NCI-H146 treated with DMSO at 0.1 percent for 48 hours (cell line): ENCODE results near the gene EXD2.
"Not testable (repeated sequence)": the region's sequence is repeated elsewhere in the genome, so short reads cannot be mapped to it uniquely, and the experiment has no call there.

Experiments used
- DNase-seq: peaks from one replicate; lab custom pipeline; 2025; ENCODE audit not compliant: unreplicated experiment; lab: John Stamatoyannopoulos, UW

EXD2 gene

GRCh38 chr14:69190191-69190590 is 1.1 kb upstream of the EXD2 start:
- no peak for DNase-seq

- DNase-seq = no peak
Observed at GRCh38 chr14:69193721-69194120, 2.4 kb downstream of the EXD2 start.

DNA sequence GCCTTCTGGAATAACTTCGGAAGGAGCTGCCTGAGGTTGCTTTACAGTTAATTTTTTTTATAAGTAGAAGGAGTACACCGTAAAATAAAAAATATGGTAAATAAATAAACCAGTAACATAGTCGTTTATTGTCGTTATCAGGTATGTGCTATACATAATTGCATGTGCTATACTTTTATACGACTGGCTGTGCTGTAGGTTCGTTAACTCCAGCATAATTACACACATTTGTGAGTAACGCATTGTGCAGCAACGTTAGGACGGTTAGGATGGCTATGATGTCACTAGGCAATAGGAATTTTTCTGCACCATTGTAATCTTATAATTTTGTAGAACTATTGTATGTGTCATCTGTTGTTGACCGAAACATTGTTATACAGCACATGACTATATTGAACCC is 8.5 kb downstream of the EXD2 start:
- DNase-seq = no peak

- DNase-seq = no peak
Observed at GRCh38 chr14:69204753-69205152, 13.5 kb downstream of the EXD2 start.

GRCh38 chr14:69207435-69208041 is 16.2 kb downstream of the EXD2 start:
- no peak for DNase-seq

DNA sequence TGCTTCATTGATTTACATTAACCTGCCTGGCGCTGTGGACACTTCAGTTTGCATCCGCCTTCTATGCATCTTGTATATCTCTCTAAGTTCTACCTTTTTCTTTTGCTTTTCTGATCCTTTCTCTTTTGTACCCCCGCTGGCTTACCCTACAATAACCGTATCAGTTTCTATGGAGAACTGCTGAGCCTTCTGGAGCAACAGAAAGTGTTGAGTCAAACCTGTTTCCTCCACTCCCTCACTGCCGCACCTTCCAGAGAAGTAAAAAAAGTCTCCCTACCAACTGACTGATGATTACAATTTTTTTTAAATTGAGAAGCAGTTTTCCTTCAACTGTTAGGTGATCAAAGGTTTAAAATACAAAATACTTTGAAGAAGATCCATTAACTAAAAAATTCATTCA is 17.4 kb downstream of the EXD2 start:
- DNase-seq = no peak

DNA sequence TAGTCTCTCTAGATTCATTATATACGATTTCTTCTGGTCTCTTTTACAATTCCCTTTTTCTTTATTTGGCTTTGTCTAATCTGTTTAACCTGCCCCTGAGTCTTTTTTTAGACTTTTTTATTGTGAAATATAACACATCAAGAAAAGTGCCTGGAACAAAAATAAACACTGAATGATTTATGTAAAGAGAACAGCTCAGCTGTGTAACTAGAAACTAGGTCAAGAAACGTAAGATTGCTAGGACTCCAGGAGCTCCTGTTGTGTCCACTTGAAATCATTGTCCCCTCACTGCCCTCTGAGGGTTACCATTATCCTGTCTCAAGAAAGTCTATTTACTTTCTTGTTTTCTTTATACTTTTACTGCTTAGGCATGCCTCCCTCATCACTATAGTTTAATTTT is 23.1 kb downstream of the EXD2 start:
- DNase-seq = no peak

DNA sequence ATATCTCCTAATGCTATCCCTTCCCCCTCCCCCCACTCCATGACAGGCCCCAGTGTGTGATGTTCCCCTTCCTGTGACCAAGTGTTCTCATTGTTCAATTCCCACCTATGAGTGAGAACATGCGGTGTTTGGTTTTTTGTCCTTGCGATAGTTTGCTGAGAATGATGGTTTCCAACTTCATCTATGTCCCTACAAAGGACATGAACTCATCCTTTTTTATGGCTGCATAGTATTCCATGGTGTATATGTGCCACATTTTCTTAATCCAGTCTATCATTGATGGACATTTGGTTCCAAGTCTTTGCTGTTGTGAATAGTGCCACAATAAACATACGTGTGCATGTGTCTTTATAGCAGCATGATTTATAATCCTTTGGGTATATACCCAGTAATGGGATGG is 26.4 kb downstream of the EXD2 start:
- DNase-seq = not testable (repeated sequence)

GRCh38 chr14:69224946-69225345 is 33.6 kb downstream of the EXD2 start:
- no peak for DNase-seq

DNA sequence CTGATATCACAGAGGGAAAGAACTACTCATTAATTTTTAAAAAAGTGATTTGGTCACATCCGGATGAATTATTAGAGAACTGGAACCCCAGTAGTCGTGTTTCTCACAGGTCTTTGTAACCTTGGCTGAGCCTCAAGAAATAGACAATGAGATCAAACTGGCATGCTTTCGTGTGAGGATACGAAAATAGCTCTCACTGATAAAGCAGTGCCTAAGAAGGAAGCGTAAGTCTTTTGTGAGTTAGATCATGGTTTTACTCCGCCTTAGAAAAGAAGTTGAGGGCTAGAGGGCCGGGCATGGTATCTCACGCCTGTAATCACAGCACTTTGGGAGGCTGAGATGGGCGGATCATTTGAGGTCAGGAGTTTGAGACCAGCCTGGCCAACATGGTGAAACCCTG is 34.9 kb downstream of the EXD2 start:
- no peak for DNase-seq

DNA sequence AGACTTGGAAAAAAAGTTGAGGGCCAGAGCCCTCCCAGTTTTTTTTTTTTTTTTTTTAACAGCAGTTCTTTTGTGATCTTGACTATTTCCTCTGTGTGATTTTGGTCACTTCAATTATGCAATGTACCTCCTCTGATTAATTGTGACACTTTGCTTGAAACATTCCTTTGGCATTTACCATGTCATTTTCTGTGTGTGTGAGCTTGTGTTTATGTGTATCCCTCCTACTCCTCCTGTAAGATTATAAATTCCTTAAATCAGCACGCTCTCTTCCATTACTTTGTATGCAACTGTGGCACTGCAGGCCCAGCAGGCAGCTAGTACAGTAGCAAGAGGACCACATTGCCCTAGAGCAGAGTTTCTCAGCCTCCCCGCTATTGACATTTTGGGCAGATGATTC is 35.4 kb downstream of the EXD2 start:
- DNase-seq = no peak

- DNase-seq = no peak
Observed at GRCh38 chr14:69231486-69231885, 40.2 kb downstream of the EXD2 start.

GRCh38 chr14:69232388-69232787 is 41.1 kb downstream of the EXD2 start:
- no peak for DNase-seq

GRCh38 chr14:69234106-69234505 is 42.8 kb downstream of the EXD2 start:
- DNase-seq = no peak

DNA sequence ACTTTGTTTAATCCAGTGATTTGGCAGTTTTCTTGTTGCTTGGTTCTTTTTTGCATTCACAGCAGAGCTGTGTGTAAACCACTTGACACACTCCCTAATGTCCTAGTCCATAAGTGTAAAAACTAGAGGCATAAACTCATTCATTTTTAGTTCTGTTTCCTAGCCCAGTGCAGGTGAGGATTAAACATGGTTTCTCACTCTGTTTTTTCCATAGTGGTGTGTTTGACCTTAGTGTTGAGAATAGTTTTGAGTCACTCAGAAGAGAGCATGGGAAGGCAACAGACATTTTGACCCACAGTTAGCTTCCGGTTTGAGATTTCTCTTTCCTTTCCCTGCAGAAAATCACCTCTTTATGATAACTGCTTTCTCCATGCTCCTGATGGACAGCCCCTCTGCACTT is 44.4 kb downstream of the EXD2 start:
- DNase-seq = no peak

GRCh38 chr14:69237142-69237541 is 45.8 kb downstream of the EXD2 start:
- DNase-seq = no peak

DNA sequence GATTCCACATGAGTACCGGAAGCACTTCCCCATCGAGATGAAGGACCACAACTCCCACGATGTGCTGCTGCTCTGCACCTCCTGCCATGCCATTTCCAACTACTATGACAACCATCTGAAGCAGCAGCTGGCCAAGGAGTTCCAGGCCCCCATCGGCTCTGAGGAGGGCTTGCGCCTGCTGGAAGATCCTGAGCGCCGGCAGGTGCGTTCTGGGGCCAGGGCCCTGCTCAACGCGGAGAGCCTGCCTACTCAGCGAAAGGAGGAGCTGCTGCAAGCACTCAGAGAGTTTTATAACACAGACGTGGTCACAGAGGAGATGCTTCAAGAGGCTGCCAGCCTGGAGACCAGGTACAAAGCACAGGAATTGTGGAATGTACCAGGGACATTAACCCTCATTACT is 46.3 kb downstream of the EXD2 start:
- DNase-seq = no peak

GRCh38 chr14:69238883-69239282 is 47.6 kb downstream of the EXD2 start:
- no peak for DNase-seq

DNA sequence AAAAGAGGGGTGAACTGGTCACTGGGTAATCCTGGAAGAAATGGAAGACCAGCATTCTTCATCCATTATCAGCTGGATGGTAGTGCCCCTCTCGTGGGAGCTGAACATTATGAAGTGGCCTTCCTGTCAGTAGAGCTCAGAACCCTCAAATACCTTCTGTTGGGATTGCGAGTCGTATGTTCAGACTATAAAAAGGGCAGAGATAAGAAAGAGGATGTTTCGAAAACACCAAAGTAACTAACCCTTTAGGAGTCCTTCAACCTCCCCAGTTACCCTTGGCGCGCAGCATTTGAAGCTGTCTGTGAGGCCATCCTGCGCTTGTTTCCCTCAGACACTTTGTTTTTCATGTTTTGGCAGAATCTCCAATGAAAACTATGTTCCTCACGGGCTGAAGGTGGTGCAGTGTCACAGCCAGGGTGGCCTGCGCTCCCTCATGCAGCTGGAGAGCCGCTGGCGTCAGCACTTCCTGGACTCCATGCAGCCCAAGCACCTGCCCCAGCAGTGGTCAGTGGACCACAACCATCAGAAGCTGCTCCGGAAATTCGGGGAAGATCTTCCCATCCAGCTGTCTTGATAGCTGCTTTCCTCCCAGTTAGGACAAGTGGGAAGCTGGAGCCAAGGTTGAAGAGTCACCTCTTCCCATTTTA is 49.4 kb downstream of the EXD2 start:
- no peak for DNase-seq

DNA sequence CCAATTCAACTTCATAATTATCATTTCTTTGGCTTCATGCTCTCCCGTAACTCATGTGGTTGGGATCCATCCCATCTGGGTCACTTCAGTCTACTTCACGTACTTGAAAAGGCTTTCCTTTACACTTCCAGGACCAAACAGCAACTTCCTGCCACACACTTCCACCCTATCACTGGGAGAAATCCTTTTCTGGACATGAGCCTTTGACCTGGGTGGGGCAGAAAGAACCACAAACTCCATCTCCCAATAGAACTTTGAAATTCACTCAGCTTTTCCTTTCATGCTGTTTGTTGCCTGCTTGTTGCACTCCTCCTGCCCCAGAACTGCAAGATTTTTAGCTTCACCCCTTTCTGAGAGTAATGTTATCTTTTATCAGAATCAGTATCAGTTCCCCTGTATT is 50.3 kb downstream of the EXD2 start:
- DNase-seq = no peak

GRCh38 chr14:69242311-69243224 is 51.3 kb downstream of the EXD2 start:
- DNase-seq = peak; percentile 9

DNA sequence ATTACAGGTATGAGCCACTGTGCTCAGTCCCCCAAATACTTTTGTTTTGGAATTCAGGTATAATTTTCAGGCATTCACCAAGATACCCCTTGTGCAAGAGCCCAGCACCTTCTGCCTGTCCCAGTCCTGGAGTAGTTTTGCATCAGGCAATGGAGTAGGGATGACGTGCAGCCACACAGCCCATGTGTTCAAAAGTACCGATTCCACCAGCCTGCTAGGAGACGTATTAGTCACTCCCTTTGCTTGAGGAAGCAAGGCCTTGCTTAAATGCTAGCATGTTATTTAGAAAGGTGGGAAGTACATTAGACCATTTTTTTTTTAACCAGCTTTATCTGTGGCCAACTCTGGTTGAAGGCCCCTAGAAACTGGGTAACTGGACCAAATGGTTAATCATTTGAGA is 53.6 kb downstream of the EXD2 start:
- no peak for DNase-seq
